ENCODE results near the gene METTL23.

Gene METTL23

GRCh38 chr17:76690596-76691280, 35.9 kb upstream of the METTL23 start:
- Histone ChIP-seq H3K27ac (ENCODE audit: low read depth, low read length, poor library complexity, severe bottlenecking) (no peak overlapping the region), H2AFZ (ENCODE audit: low read length) (no peak overlapping the region), H4K20me1 (ENCODE audit: insufficient read depth, low read length) (no peaks in the 10 kb centered on the region), H3K79me2 (ENCODE audit: insufficient read depth, low read length) (no peaks in the 10 kb centered on the region), H3K27me3 (ENCODE audit: insufficient read depth, low read length) (peaks cover 14% of the 10 kb centered on the region; the same call in 1 of the 2 replicates), H3K36me3 (ENCODE audit: insufficient read depth, low read length) (no peaks in the 10 kb centered on the region), H3K9me2 (ENCODE audit: low read depth, low read length) (no peaks in the 10 kb centered on the region), H3K9ac (ENCODE audit: low read length) (no peak overlapping the region), H3F3A (ENCODE audit: insufficient read depth, low read length) (no peaks in the 10 kb centered on the region), H3K4me3 (ENCODE audit: low read depth, low read length, poor library complexity, severe bottlenecking) (no peak overlapping the region), H3K4me2 (ENCODE audit: low read length) (no peak overlapping the region), H3K4me1 (ENCODE audit: insufficient read depth, low read length, severe bottlenecking) (no peaks in the 10 kb centered on the region), H3K9me3 (ENCODE audit: low read length) (no peaks in the 10 kb centered on the region)
- TF ChIP-seq EZH2 (IDR thresholded peaks at IDR 0.05; ENCODE audit: borderline replicate concordance, low read length) (no peak), CTCF (IDR thresholded peaks at IDR 0.05; ENCODE audit: low read length) (no peak)

GRCh38 chr17:76691379-76692191, 35.1 kb upstream of the METTL23 start:
- no peaks in the 10 kb centered on the region for H3K9me2 ChIP-seq (ENCODE audit: low read depth, low read length)
- H3K27ac ChIP-seq (ENCODE audit: low read depth, low read length, poor library complexity, severe bottlenecking): no peak overlapping the region
- H3K4me3 ChIP-seq (ENCODE audit: low read depth, low read length, poor library complexity, severe bottlenecking): no peak overlapping the region
- no peaks in the 10 kb centered on the region for H3K9me3 ChIP-seq (ENCODE audit: low read length)
- no peak overlapping the region for H3K4me2 ChIP-seq (ENCODE audit: low read length)
- no peak overlapping the region for H3K9ac ChIP-seq (ENCODE audit: low read length)
- H3K79me2 ChIP-seq (ENCODE audit: insufficient read depth, low read length): no peaks in the 10 kb centered on the region
- H4K20me1 ChIP-seq (ENCODE audit: insufficient read depth, low read length): no peaks in the 10 kb centered on the region
- peaks cover 12% of the 10 kb centered on the region; the same call in 1 of the 2 replicates for H3K27me3 ChIP-seq (ENCODE audit: insufficient read depth, low read length)
- no peak overlapping the region for H2AFZ ChIP-seq (ENCODE audit: low read length)
- H3F3A ChIP-seq (ENCODE audit: insufficient read depth, low read length): no peaks in the 10 kb centered on the region
- no peak for TF ChIP-seq EZH2 (IDR thresholded peaks at IDR 0.05; ENCODE audit: borderline replicate concordance, low read length)
- TF ChIP-seq CTCF (IDR thresholded peaks at IDR 0.05; ENCODE audit: low read length): no peak
- H3K36me3 ChIP-seq (ENCODE audit: insufficient read depth, low read length): no peaks in the 10 kb centered on the region
- H3K4me1 ChIP-seq (ENCODE audit: insufficient read depth, low read length, severe bottlenecking): no peaks in the 10 kb centered on the region

GRCh38 chr17:76695059-76695831, 31.4 kb upstream of the METTL23 start:
- no peaks in the 10 kb centered on the region for H3K9me2 ChIP-seq (ENCODE audit: low read depth, low read length)
- no peaks in the 10 kb centered on the region for H3K9me3 ChIP-seq (ENCODE audit: low read length)
- H3K36me3 ChIP-seq (ENCODE audit: insufficient read depth, low read length): no peaks in the 10 kb centered on the region
- peaks cover 6% of the 10 kb centered on the region; the same call in 1 of the 2 replicates for H3K27me3 ChIP-seq (ENCODE audit: insufficient read depth, low read length)
- H2AFZ ChIP-seq (ENCODE audit: low read length): no peak overlapping the region
- no peak overlapping the region for H3K9ac ChIP-seq (ENCODE audit: low read length)
- TF ChIP-seq EZH2 (IDR thresholded peaks at IDR 0.05; ENCODE audit: borderline replicate concordance, low read length): no peak
- no peak for TF ChIP-seq CTCF (IDR thresholded peaks at IDR 0.05; ENCODE audit: low read length)
- no peaks in the 10 kb centered on the region for H4K20me1 ChIP-seq (ENCODE audit: insufficient read depth, low read length)
- no peaks in the 10 kb centered on the region for H3F3A ChIP-seq (ENCODE audit: insufficient read depth, low read length)
- no peaks in the 10 kb centered on the region for H3K79me2 ChIP-seq (ENCODE audit: insufficient read depth, low read length)
- no peak overlapping the region for H3K4me2 ChIP-seq (ENCODE audit: low read length)
- no peak overlapping the region for H3K4me3 ChIP-seq (ENCODE audit: low read depth, low read length, poor library complexity, severe bottlenecking)
- no peaks in the 10 kb centered on the region for H3K4me1 ChIP-seq (ENCODE audit: insufficient read depth, low read length, severe bottlenecking)
- no peak overlapping the region for H3K27ac ChIP-seq (ENCODE audit: low read depth, low read length, poor library complexity, severe bottlenecking)
